GM18517 (cell line): ENCODE data around the gene JUNB.
A peak's percentile ranks its signal among the peaks of the same experiment; 100 is the strongest.
"Not testable (repeated sequence)": the region's sequence is repeated elsewhere in the genome, so short reads cannot be mapped to it uniquely, and the experiment has no call there.

ENCODE experiments used
- ATAC-seq: cut with Tn5 transposase; IDR thresholded peaks from one replicate; pipeline ENCODE4 v1.9.1; 2021; ENCODE audit warnings: mild to moderate bottlenecking, moderate library complexity; ENCODE audit not compliant: unreplicated experiment

Gene JUNB

GRCh38 chr19:12788682-12789097 is 2.6 kb upstream of the JUNB start:
- no peak for ATAC-seq

GRCh38 chr19:12789098-12789903 is 2.0 kb upstream of the JUNB start:
- no peak for ATAC-seq

GRCh38 chr19:12789904-12790619 is 1.2 kb upstream of the JUNB start:
- peak; percentile 39 for ATAC-seq

GRCh38 chr19:12790628-12791344 is 500 bp upstream of the JUNB start:
- no peak for ATAC-seq

DNA sequence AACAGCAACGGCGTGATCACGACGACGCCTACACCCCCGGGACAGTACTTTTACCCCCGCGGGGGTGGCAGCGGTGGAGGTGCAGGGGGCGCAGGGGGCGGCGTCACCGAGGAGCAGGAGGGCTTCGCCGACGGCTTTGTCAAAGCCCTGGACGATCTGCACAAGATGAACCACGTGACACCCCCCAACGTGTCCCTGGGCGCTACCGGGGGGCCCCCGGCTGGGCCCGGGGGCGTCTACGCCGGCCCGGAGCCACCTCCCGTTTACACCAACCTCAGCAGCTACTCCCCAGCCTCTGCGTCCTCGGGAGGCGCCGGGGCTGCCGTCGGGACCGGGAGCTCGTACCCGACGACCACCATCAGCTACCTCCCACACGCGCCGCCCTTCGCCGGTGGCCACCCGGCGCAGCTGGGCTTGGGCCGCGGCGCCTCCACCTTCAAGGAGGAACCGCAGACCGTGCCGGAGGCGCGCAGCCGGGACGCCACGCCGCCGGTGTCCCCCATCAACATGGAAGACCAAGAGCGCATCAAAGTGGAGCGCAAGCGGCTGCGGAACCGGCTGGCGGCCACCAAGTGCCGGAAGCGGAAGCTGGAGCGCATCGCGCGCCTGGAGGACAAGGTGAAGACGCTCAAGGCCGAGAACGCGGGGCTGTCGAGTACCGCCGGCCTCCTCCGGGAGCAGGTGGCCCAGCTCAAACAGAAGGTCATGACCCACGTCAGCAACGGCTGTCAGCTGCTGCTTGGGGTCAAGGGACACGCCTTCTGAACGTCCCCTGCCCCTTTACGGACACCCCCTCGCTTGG is 966 bp downstream of the JUNB start:
- ATAC-seq, result no peak

- ATAC-seq, result no peak
Observed at GRCh38 chr19:12792853-12793289, 1.6 kb downstream of the JUNB start.

GRCh38 chr19:12793290-12794195 is 2.3 kb downstream of the JUNB start:
- ATAC-seq, result peak; percentile 31

- ATAC-seq, result no peak
Observed at GRCh38 chr19:12794196-12794941, 3.1 kb downstream of the JUNB start.

- ATAC-seq, result no peak
Observed at GRCh38 chr19:12794971-12795381, 3.7 kb downstream of the JUNB start.

- ATAC-seq, result no peak
Observed at GRCh38 chr19:12796146-12797071, 5.1 kb downstream of the JUNB start.

DNA sequence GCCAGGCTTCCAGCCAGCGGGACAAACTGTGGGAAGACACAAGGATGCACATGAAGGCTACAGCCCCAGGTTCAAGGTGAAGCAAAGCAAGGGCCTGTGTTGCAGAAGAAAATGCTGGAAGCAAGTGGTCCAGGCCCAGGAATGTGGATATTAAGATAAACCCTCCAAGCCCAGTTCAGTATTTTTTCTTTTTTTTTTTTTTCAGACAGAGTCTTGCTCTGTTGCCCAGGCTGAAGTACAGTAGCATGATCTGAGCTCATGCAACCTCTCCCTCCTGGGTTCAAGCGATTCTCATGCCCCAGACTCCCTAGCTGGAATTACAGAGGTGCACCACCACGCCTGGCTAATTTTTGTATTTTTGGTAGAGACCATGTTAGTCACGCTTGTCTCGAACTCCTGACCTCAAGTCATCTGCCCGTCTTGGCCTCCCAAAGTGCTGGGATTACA is 5.9 kb downstream of the JUNB start:
- no peak for ATAC-seq

GRCh38 chr19:12797607-12798006 is 6.3 kb downstream of the JUNB start:
- not testable (repeated sequence) for ATAC-seq

GRCh38 chr19:12799742-12800465 is 8.6 kb downstream of the JUNB start:
- no peak for ATAC-seq

GRCh38 chr19:12800466-12800770 is 9.1 kb downstream of the JUNB start:
- ATAC-seq, result no peak

GRCh38 chr19:12800923-12801465 is 9.7 kb downstream of the JUNB start:
- no peak for ATAC-seq

DNA sequence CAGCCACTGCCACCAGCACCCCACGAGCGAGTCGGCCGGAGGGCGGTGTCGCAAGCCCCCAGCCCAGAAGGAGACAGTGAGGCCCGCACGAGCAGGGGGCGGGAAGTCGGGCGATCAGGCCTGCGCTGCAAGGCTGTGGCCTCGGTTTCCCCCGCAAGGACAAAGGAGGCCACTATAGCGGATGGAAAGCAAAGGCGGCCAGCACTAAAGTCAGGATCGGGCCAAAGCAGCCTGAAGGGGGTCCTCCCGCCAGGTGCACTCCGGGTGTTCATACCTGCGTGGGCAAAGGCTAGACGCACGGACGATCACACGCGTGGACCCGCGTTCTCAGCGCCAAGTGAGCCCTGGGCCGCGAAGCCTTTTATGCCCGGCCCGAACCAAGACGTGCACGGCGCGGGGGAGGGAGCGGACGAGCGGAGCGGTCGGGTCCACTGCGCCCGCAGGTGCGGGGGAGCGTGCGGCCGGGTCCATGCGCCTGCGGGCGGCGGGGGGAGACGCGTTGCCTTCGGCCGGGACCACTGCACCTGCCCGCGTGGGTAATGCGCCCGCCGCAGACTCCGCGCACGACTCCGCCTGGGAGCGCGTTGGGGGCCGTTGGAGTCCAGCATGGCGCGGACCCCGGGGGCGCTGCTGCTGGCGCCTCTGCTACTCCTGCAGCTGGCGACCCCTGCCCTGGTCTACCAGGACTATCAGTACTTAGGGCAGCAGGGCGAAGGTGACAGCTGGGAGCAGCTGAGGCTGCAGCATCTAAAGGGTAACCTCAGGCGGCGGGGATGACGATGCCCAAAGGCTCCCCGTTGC is 10.4 kb downstream of the JUNB start, which contains the start of the genes PRDX2 and THSD8:
Gene PRDX2, minus strand, starts transcription at position 335 of the 801 bp plus-strand sequence. CDS start 539 bp downstream, outside the sequence.
Gene THSD8, plus strand, starts transcription at position 604 of the 801 bp plus-strand sequence. Its CDS starts 3 bp downstream, at position 607.
- no peak for ATAC-seq
